ENCODE data around the gene ARL9.

DNA sequence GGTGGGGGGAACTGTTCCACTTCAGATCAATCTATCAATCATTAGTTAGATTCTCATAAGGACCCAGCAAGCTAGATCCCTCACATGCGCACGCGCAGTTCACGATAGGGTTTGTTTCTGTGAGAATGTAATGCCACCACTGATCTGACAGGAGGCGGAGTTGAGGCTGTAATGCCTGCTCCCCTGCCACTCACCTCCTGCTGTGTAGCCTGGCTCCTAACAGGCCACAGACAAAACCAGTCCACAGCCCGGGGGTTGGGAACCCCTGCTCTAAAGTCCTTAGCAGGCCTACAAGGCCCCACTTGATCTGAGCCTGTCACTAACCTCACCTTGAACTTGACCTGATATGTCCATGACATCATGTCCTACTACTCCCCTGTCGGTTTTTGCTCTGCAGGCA lies 30.3 kb downstream of the ARL9 start:
- TF ChIP-seq, protein P1, sequence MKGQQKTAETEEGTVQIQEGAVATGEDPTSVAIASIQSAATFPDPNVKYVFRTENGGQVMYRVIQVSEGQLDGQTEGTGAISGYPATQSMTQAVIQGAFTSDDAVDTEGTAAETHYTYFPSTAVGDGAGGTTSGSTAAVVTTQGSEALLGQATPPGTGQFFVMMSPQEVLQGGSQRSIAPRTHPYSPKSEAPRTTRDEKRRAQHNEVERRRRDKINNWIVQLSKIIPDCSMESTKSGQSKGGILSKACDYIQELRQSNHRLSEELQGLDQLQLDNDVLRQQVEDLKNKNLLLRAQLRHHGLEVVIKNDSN (IDR thresholded peaks at IDR 0.05), result no peak
- TF ChIP-seq TCF12 (IDR thresholded peaks at IDR 0.05; ENCODE audit: low read depth) (no peak), TAF1 (IDR thresholded peaks at IDR 0.05; ENCODE audit: low read depth) (no peak), EP300 (IDR thresholded peaks at IDR 0.05; ENCODE audit: borderline replicate concordance) (no peak)
- TF ChIP-seq, protein P2, sequence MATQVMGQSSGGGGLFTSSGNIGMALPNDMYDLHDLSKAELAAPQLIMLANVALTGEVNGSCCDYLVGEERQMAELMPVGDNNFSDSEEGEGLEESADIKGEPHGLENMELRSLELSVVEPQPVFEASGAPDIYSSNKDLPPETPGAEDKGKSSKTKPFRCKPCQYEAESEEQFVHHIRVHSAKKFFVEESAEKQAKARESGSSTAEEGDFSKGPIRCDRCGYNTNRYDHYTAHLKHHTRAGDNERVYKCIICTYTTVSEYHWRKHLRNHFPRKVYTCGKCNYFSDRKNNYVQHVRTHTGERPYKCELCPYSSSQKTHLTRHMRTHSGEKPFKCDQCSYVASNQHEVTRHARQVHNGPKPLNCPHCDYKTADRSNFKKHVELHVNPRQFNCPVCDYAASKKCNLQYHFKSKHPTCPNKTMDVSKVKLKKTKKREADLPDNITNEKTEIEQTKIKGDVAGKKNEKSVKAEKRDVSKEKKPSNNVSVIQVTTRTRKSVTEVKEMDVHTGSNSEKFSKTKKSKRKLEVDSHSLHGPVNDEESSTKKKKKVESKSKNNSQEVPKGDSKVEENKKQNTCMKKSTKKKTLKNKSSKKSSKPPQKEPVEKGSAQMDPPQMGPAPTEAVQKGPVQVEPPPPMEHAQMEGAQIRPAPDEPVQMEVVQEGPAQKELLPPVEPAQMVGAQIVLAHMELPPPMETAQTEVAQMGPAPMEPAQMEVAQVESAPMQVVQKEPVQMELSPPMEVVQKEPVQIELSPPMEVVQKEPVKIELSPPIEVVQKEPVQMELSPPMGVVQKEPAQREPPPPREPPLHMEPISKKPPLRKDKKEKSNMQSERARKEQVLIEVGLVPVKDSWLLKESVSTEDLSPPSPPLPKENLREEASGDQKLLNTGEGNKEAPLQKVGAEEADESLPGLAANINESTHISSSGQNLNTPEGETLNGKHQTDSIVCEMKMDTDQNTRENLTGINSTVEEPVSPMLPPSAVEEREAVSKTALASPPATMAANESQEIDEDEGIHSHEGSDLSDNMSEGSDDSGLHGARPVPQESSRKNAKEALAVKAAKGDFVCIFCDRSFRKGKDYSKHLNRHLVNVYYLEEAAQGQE (IDR thresholded peaks at IDR 0.05; ENCODE audit: low read depth), result no peak
